Right ventricle myocardium superior (tissue), 1 donor: ENCODE data around the gene CAMK1. TPM values are rescaled to one million over a fixed set of nuclear protein-coding genes. Genes with fewer than 3 reads are reported as not detected.
"Not testable (repeated sequence)": the region's sequence is repeated elsewhere in the genome, so short reads cannot be mapped to it uniquely, and the experiment has no call there.

Source experiments
- ATAC-seq: fragments of 200-7000 bp; cut with Tn5 transposase; one replicate; pipeline ENCODE4 v1.9.1; 2020; ENCODE audit warnings: mild to moderate bottlenecking; ENCODE audit not compliant: poor library complexity
- DNase-seq: peaks from one replicate; pipeline ENCODE4 v3.0.0-alpha.2; 2020
- intact Hi-C: fragments of 100-400 bp; cut with DNase I; formaldehyde crosslinking; loops from one replicate; pipeline ENCODE4 v1.11.2; 2022
- total RNA-seq: library from RNA; stranded (reverse); fragmentation: NEBNext Ultra II Directional; extraction: Animal tissue kit (Norgen Biotek cat#: 25700); gene quantifications from one replicate; pipeline ENCODE4 v1.2.1, GENCODE V29; 2021
- donor health status: DM: no; HTN: yes; CAD: no; lungs with severe emphysema.

CAMK1 gene
- total RNA-seq, 1 donor from 2014 or later = 12.4 TPM

DNA sequence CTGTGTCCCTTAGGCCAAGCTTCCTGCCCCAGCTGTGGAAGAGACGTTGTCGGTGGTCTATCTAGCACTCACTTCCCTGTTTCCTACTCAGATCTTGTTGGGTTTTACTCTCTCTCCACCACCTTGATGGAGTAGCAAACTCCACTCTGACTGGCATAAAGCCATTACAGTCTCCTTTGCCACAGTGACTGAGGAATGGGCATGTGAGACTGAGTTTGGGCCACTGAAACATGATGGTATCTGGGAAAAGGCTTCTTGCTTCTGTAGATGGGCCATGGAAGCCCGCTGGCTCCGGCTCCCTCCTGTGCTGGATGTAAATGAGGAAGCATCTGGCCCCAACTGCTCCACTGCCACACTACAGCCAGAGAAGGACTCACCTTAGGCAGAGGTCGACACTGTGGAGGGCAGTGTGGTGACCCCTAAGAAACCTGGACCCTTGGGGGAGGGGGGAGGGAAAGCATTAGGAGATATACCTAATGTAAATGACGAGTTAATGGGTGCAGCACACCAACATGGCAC, 9.4 kb upstream of the CAMK1 start:
- intact Hi-C loops = no loop called here
- ATAC-seq (no peak), DNase-seq (peak; percentile 56)

DNA sequence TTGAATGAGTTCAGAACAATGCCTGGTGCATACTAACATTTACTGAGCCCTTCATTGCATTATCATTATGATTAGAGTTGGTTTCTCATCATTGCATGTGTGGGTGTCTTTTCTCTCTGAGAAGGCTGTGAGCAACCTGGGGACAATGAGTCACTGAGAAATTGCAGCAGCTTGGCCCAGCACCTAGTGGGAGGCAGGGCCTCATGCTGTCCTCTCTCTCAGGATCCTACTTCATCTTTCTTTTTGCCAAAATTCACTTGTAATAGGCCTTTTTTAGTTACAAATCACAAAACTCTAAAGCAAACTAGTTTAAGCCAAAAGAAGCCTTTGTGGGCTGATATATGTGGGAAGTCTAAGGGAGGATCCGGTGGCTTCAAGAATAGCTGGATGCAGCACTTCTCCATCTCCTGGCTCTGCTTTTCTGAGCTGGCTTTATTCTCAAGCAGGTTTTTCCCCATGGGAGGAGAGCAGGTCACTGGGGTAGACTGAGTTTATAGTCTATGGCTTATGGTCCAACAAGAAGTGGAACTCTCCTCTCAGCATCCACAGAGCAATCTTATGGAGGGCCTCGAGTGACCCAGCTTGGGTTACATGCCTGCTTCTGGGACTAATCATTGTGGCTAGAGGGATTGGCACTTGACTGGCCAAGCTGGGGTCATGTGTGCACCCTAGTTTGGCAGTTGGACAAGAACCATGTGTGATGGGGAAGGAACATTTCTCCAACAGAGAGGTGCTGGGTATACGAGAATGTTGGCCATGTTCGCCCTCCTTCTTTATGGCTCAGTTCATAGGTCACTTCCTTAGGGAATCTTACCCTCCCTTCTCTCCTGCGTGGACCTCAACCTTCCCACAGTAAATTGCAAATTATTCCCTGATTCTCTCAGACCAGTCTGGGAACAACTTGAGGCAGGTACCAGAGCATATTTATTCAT, 8.7 kb upstream of the CAMK1 start:
- peak; percentile 1 for DNase-seq
- intact Hi-C loops = no loop called here
- ATAC-seq = no peak

DNA sequence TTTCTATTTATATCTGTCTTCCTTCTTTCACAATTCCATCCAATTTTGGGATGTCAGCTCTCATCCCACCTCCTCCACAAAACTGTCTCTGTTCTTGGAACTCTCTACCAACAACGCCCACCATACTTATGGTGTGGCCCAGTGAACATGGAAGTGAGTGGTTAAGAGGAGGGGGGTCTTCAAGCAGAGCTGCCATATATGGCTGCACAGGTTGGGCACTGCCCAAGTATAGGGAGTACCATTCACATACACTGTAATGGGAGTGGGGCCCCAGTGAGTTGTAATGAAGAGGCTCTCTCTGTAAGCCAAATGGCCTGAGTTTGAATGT, 7.9 kb upstream of the CAMK1 start:
- ATAC-seq (no peak), DNase-seq (no peak)
- intact Hi-C loops = no loop called here

DNA sequence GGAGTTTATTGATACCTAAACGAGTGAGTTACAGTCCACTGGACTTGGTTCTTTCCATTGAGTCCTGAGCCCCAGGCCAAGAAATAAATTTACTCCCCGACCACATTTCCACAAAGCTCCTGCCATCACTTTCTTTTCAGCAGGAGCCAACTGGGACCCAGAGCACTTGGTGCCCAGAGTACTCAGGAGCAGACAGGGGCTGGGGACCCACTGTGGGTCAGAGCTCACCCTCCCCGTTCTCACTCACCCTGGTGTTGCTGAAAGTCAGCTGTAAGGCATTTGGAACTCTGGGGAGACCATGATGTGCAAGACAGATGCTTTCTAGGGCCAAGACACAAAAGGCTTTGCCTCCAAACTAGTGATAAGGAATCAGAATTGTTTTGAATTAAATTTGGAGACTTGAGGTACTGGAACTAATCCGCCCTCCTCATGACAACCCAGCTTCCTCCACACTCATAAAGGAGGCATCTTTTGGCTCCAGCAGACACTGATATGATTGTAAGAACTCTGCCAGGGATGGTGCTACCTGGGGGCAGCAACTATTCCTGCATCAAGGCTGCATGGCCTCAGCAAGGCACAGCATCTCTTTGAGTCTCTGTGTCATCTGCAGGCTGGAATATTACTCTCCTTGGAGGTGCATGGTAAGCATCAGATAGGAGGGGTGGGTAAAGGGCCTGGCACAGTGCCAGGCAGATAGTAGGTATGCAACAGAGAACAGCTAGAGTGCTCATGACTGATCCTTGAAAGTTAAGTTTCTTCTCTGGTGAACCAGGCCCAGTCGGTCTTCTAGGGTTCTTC, 7.3 kb upstream of the CAMK1 start:
- no peak for ATAC-seq
- DNase-seq = no peak
- intact Hi-C loops = no loop called here

DNA sequence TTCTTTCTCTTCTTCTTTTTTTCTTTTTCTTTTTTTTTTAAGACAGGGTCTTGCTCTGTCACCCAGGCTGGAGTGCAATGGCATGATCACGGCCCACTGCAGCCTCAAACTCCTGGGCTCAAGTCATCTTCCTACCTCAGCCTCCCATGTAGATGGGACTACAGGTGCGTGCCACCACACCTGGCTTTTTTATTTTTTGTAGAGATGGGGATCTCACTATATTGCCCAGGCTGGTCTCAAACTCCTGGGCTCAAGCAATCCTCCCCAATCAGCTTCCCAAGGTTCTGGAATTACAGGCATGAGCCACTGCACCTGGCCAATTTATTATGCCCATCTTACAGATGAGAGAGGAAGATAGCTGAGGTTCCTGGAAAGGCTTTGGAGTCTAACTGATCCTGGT, 1.3 kb upstream of the CAMK1 start:
- DNase-seq, ATAC-seq, intact Hi-C loops: not testable (repeated sequence)

DNA sequence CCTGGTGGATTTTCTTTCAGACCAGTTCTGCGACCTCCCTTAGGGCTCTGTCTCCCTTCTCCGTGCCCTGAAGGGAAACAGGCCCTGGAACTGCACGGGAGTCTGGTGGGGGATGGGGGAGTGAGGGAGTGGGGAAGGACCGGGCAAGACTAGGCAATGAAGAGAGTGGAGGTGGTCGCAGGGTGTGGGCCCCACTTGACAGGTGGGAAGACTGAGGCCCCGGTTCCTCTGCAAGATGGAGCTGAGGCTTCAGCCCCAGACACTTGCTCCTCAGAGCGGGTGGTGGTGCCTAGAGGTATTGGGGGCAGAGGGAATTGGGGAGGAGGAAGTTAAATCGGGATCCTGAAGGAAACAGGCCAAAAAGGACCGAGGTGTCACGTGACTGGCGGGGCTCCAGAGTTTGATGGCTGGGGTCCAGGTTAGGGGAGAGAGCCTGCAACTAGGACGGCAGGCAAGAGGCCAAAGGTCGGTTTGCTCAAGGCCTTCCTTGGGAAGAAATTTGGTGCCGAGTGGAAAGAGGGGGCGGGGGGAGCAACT, 597 bp upstream of the CAMK1 start:
- ATAC-seq = peak; percentile 55
- peak; percentile 94 for DNase-seq
- intact Hi-C loops = no loop called here

DNA sequence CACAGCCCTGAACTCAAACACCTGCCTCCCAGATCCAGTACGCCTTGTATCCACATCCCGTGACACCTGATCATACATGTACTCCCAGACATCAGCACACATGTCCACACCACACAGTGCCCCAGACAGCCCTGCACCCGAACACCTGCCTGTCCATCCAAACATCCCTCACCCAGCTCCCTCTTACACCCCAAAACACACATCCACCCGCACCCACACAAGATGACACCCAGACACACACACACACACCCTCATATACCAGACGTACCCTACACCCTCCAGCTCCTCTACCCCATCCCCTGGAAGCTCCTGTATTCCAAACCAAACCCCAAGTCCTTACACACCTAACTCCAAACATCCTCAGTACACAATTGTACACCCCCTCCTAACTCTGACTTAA, 735 bp downstream of the CAMK1 start:
- no peak for ATAC-seq
- intact Hi-C loops = no loop called here
- DNase-seq = no peak

DNA sequence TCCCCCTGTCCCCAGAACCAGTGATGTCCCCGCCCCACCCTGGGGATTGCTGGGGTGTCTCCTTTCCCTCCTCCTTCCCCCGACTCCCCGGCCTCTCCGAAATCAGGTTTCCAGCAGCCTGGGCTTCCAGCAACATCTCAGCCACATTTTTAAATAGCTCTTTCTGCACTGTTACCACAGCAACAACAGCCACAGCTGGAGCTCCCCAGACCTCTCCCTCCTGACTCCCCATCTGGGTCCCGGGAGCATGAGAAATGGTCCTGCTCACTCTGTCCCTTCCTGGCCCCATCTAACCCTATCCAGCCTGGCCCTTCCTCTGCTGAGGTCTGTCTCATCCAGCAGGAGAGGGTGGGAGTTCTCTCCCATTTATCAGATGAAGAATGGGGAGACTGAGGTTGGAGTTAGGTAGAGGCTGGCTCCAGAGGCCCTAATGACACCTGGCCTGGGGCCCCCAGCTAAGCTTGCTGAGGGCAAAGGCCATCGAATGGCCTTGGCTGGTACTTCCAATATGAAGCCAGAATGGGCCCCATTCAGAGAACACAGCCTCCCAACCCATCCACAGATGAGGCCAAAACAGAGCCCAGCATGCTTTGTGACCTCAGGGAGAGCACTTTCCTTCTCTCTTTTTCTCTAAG, 1.5 kb downstream of the CAMK1 start:
- no peak for DNase-seq
- intact Hi-C loops = no loop called here
- no peak for ATAC-seq

DNA sequence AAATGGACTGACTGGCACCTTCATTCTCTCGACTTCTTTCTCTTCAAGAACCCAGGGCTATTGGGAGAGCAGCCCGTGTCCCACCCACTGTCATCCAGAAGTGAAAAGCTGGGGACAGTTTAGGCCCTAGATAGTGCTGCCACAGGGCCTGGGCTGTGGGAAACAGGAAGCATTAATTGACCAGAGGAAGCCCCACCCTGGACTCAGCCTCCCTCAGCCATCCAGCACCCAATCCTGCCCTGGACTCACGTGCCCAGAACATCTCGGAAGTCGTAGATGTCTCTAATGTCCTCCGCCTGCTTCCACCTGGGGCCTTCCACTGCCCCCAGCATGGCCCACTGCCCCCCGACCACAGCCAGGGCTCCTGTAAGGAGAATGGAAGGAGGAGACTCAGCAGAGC, 2.3 kb downstream of the CAMK1 start:
- intact Hi-C loops = no loop called here
- DNase-seq (peak; percentile 60), ATAC-seq (no peak)

DNA sequence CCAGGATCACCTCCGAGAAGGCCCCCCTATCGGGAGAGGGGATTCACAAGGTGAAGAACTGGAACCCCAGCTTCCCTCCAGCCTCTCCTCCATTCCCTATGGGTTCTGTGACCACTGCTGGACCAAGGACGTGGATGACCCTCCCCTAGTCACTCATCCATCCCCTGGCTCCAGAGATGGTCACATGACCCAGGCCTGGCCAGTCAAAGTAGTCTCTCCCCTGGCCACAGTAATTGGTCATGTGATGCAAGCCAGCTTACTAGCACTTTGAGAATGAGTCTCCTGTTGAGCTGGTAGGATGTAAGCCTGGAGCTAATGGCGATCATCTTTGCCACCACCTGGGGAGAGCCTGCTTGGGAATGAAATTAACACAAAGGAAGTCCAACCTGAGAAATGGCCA, 3.9 kb downstream of the CAMK1 start:
- no peak for ATAC-seq
- intact Hi-C loops = no loop called here
- no peak for DNase-seq

DNA sequence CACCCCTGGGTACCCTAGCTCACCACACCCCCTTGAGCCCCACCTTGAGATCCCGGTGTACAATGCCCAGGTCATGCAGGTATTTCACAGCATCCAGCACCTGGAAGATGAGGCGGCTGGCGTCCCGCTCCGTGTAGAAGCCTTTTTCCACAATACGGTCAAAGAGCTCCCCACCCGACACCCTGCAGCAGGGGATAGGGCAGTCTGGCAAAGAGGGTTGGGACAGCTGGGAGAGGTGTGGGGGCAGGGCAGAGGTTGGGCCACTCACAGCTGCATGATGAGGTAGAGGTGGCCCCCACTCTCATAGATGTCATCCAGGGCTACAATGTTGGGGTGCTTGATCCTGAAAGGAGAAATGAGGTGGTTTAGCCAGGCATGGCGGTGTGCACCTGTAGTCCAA, 6.9 kb downstream of the CAMK1 start:
- intact Hi-C loops = no loop called here
- ATAC-seq (no peak), DNase-seq (no peak)

DNA sequence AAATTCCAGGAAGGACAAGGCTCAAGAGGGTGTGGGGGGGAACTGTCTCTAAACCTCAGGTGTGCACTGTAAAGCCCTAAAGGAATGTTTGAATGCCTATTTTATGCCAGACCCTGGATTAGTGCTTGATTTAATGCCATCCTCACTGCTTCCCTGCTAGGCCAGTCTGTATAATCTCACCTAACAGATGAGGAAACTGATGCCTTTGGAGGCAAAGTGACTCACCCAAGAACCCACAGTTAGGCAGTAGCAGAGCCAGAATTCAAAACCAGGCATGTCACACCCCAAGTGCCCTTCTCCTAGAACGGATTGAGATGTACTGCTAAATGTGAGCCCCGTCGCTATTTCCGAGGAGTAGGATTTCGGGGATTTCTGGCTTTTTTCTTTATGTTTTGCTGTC, 7.8 kb downstream of the CAMK1 start:
- intact Hi-C loops = no loop called here
- DNase-seq = no peak
- no peak for ATAC-seq

DNA sequence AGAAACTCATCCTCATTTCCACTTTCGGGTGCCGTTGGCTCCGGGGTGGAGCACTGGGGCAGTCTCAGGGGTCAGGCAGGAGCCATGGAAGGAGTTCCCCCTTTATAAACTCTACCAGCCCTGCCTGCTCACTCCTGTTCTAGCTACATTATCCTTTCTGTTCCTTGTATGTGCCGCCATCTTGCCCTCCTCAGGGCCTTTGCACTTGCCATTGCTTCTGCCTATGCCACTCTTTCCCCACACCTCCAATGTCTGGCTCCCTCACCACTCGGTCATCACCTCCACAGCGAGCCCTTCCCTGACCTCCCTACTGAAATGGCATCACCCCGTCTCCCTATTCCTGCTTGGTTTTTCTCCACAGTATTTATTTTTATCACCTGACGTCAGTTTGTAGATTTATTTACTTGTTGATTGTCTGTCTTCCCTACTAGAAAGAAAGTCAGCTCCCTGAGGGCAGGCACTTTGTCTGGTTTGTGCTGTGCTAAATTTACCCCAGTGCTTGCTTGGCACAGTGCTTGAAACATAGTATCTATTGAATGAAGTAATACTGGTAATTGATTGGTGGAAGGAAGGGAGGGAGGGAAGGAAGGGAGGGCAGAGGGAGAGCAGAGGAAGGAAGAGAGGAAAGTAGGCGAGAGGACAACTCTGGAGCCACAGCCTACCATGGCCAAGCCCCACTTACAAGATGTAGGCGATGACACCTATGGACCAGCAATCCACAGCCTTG, 8.8 kb downstream of the CAMK1 start:
- DNase-seq (no peak), ATAC-seq (no peak)
- intact Hi-C loops = no loop called here

DNA sequence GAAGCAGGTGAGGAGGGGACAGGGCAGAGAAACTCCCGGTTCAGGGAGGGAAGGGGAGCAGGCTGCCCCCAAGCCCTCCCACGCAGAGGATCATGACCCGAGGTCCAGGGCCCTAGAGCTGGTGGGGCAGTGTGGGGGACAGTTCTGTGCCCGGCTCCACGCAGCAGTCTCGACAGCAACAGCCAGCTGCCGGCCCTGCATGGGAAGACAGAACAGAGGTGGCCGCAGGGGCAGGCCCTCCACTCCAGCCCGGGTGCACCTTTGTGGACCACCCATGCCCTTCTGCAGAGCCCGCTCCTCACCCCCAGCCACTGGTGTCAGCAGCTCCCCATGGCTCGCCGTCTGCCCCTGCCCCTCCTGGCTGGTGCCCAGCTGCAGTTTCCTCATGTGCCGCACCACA, 12.3 kb downstream of the CAMK1 start:
- ATAC-seq = no peak
- DNase-seq = no peak
- intact Hi-C loops = no loop called here

DNA sequence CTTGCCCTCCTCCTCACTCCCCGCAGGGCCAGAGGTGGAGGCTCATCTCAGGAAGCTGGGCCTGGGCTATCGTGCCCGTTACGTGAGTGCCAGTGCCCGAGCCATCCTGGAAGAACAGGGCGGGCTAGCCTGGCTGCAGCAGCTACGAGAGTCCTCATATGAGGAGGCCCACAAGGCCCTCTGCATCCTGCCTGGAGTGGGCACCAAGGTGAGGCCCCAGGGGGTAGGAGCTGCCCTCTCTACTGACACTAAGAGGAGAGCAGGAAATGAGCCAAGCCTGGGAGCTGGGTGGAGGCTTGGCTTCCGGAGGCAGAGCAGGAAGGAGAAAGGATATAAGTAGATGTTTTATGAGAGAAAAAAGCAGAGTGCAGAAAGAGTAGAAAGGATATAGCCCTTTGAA, 15.1 kb downstream of the CAMK1 start:
- intact Hi-C loops = no loop called here
- ATAC-seq = no peak
- DNase-seq = no peak

DNA sequence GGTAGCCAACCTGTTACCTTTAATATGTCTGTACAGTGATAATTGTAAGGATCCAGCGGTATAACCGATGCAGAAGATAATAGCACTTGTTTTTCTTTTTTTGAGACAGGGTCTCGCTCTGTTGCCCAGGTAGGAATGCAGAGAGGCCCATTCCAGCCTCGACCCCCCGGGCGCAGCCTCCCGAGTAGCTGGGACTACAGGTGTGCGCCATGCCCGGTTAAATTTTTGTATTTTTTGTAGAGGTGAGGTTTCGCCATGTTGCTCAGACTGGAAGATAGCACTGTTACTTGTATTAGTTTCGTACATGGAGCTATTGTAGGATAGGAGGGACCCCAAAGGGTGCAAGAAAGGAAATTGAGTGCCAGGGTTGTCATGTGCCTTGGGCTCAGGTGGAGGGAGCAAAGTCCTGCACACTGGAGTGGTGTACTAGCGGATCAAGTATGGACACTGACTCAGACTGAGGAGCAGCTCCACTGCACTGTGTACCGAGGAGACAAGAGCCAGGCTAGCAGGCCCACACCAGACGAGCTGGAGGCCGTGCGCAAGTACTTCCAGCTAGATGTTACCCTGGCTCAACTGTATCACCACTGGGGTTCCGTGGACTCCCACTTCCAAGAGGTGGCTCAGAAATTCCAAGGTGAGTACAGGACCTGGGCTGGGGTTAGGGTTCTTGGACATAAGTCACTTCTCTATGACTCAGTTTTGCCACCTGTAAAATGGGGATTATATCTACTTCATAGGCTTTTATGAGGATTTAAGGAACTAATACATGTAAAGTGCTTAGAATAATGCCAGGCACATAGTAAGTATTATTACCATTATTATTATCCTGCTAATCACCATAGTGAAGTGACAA, 19.0 kb downstream of the CAMK1 start:
- DNase-seq = no peak
- intact Hi-C loops = no loop called here
- no peak for ATAC-seq

DNA sequence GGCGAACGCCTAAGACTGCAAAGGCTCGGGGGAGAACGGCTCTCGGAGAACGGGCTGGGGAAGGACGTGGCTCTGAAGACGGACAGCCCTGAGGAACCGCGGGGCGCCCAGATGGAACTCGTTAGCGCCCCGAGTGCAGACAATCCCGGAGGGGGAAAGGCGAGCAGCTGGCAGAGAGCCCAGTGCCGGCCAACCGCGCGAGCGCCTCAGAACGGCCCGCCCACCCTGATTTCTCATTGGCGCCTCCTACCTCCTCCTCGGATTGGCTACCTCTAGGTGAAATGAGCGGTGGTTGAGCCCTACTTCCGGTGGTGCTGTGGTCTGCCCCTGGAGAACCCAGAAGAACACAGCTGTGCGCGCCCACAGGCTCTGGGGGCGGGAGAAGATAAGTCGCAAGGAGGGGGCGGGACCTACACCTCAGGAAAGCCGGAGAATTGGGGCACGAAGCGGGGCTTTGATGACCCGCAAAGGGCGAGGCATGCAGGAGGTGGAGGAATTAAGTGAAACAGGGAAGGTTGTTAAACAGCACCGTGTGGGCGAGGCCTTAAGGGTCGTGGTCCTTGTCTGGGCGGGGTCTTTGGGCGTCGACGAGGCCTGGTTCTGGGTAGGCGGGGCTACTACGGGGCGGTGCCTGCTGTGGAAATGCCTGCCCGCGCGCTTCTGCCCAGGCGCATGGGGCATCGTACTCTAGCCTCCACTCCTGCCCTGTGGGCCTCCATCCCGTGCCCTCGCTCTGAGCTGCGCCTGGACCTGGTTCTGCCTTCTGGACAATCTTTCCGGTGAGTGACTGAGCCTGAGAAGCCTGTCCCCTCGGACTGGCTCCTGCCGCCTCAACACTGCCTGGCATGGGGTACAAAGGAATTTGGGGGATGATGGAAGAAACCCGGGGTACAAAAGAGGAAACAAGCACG, 19.8 kb downstream of the CAMK1 start, which contains the start of gene OGG1:
Gene OGG1, plus strand, starts transcription at position 308 of the 911 bp plus-strand sequence. Its CDS starts 335 bp downstream, at position 643.
- ATAC-seq (peak; percentile 97), DNase-seq (peak; percentile 98)
- intact Hi-C loops = no loop called here
